ENCODE results near the gene LDOC1.
A peak's percentile ranks its signal among the peaks of the same experiment; 100 is the strongest.

Gene LDOC1

GRCh38 chrX:141176586-141177451 is at the start of gene LDOC1:
Gene LDOC1 (minus strand): TSS chrX:141177129. CDS start chrX:141177021, 108 bp downstream.
- H3K4me1 ChIP-seq, result no peaks in the 10 kb centered on the region
- H3K9ac ChIP-seq, result peak within 1 kb of the TSS; percentile 87
- no peak for TF ChIP-seq CTCF (IDR thresholded peaks at IDR 0.05)
- no peaks in the 10 kb centered on the region for H3K79me2 ChIP-seq
- no peaks in the 10 kb centered on the region for H3K36me3 ChIP-seq (ENCODE audit: control insufficient read depth, insufficient read depth, low read length)
- H3K9me3 ChIP-seq (ENCODE audit: control insufficient read depth, low read length), result no peaks in the 10 kb centered on the region
- peak within 1 kb of the TSS; percentile 65 for H3K4me2 ChIP-seq (ENCODE audit: low read length)
- peak within 1 kb of the TSS; percentile 91 for H2AFZ ChIP-seq
- H3K4me3 ChIP-seq (ENCODE audit: low read depth, low read length), result peak within 1 kb of the TSS; percentile 71
- no peaks in the 10 kb centered on the region for H3K27me3 ChIP-seq (ENCODE audit: control insufficient read depth, insufficient read depth, low read length)
- H3K27ac ChIP-seq, result peak within 1 kb of the TSS; percentile 88

GRCh38 chrX:141221611-141222010 is 44.7 kb upstream of the LDOC1 start:
- no peak overlapping the region for H2AFZ ChIP-seq
- no peak overlapping the region for H3K4me2 ChIP-seq (ENCODE audit: low read length)
- no peaks in the 10 kb centered on the region for H3K27me3 ChIP-seq (ENCODE audit: control insufficient read depth, insufficient read depth, low read length)
- no peak overlapping the region for H3K27ac ChIP-seq
- TF ChIP-seq CTCF (IDR thresholded peaks at IDR 0.05), result no peak
- H3K4me1 ChIP-seq, result no peaks in the 10 kb centered on the region
- no peak overlapping the region for H3K4me3 ChIP-seq (ENCODE audit: low read depth, low read length)
- no peak overlapping the region for H3K9ac ChIP-seq
- H3K9me3 ChIP-seq (ENCODE audit: control insufficient read depth, low read length), result no peaks in the 10 kb centered on the region
- no peaks in the 10 kb centered on the region for H3K79me2 ChIP-seq
- H3K36me3 ChIP-seq (ENCODE audit: control insufficient read depth, insufficient read depth, low read length), result no peaks in the 10 kb centered on the region

GRCh38 chrX:141220342-141221008 is 43.5 kb upstream of the LDOC1 start:
- Histone ChIP-seq H2AFZ (no peak overlapping the region), H3K4me2 (ENCODE audit: low read length) (no peak overlapping the region), H3K9ac (no peak overlapping the region), H3K27ac (no peak overlapping the region), H3K79me2 (no peaks in the 10 kb centered on the region), H3K4me1 (no peaks in the 10 kb centered on the region), H3K4me3 (ENCODE audit: low read depth, low read length) (no peak overlapping the region), H3K36me3 (ENCODE audit: control insufficient read depth, insufficient read depth, low read length) (no peaks in the 10 kb centered on the region), H3K27me3 (ENCODE audit: control insufficient read depth, insufficient read depth, low read length) (no peaks in the 10 kb centered on the region), H3K9me3 (ENCODE audit: control insufficient read depth, low read length) (no peaks in the 10 kb centered on the region)
- TF ChIP-seq CTCF (IDR thresholded peaks at IDR 0.05), result no peak

GRCh38 chrX:141214196-141214595 is 37.3 kb upstream of the LDOC1 start:
- no peak for TF ChIP-seq CTCF (IDR thresholded peaks at IDR 0.05)
- Histone ChIP-seq H3K4me2 (ENCODE audit: low read length) (no peak overlapping the region), H3K27ac (no peak overlapping the region), H3K4me1 (no peaks in the 10 kb centered on the region), H3K27me3 (ENCODE audit: control insufficient read depth, insufficient read depth, low read length) (no peaks in the 10 kb centered on the region), H2AFZ (no peak overlapping the region), H3K4me3 (ENCODE audit: low read depth, low read length) (no peak overlapping the region), H3K9ac (no peak overlapping the region), H3K79me2 (no peaks in the 10 kb centered on the region), H3K36me3 (ENCODE audit: control insufficient read depth, insufficient read depth, low read length) (no peaks in the 10 kb centered on the region), H3K9me3 (ENCODE audit: control insufficient read depth, low read length) (no peaks in the 10 kb centered on the region)
